Cardiac muscle cell (in vitro differentiated cells and primary cell): ENCODE data around the gene SSBP2. TPM values are rescaled to one million over a fixed set of nuclear protein-coding genes. Genes with fewer than 3 reads are reported as not detected.

Experiments used
- DNase-seq, 2 donors: peaks; one replicate each; pipeline versions ENCODE4 v3.0.0 to v3.0.0-alpha.2; 2010 to 2017; ENCODE audit warnings: low read depth in 1 of 2, low spot score in 1 of 2
- H3K27ac ChIP-seq: fragments of 200-600 bp; sonication (generic); 2 replicates; pipeline ENCODE4 v1.5.1; 2016
- H3K27me3 ChIP-seq: fragments of 200-600 bp; sonication (generic); 2 replicates; pipeline ENCODE4 v1.6.0; 2016; ENCODE audit warnings: control low read depth
- H3K36me3 ChIP-seq: fragments of 200-600 bp; sonication (generic); 2 replicates; pipeline ENCODE4 v1.5.1; 2016; ENCODE audit warnings: control low read depth
- H3K4me1 ChIP-seq: fragments of 200-600 bp; sonication (generic); 2 replicates; pipeline ENCODE4 v1.8.1; 2017; ENCODE audit warnings: low read depth, mild to moderate bottlenecking, mixed run types
- H3K4me3 ChIP-seq: fragments of 200-600 bp; sonication (generic); 2 replicates; pipeline ENCODE4 v1.5.1; 2016; ENCODE audit warnings: mild to moderate bottlenecking
- H3K9me3 ChIP-seq: fragments of 200-600 bp; sonication (generic); 2 replicates; pipeline ENCODE4 v1.5.1; 2017; ENCODE audit warnings: low read depth, mild to moderate bottlenecking, control low read depth
- polyA plus RNA-seq: library from polyadenylated mRNA; unstranded; fragments of >200 nt; fragmentation: Nextera tagmentation; extraction: Ambion mirVana; gene quantifications from 2 replicates; pipeline ENCODE4 v1.2.1, GENCODE V29; 2016
- total RNA-seq: library from RNA; depleted of rRNA; stranded (reverse); fragments of >200 nt; gene quantifications from 2 replicates; pipeline ENCODE4 v1.2.3, GENCODE V29; 2016
- TF ChIP-seq, protein P1 (sequence below): IDR thresholded peaks from 2 replicates; pipeline ENCODE4 v1.5.1; 2012; ENCODE audit warnings: low read depth, mild to moderate bottlenecking, low read length

The SSBP2 gene
- total RNA-seq (111 and 117 TPM in 2 replicates), polyA plus RNA-seq (174 and 211 TPM in 2 replicates)

DNA sequence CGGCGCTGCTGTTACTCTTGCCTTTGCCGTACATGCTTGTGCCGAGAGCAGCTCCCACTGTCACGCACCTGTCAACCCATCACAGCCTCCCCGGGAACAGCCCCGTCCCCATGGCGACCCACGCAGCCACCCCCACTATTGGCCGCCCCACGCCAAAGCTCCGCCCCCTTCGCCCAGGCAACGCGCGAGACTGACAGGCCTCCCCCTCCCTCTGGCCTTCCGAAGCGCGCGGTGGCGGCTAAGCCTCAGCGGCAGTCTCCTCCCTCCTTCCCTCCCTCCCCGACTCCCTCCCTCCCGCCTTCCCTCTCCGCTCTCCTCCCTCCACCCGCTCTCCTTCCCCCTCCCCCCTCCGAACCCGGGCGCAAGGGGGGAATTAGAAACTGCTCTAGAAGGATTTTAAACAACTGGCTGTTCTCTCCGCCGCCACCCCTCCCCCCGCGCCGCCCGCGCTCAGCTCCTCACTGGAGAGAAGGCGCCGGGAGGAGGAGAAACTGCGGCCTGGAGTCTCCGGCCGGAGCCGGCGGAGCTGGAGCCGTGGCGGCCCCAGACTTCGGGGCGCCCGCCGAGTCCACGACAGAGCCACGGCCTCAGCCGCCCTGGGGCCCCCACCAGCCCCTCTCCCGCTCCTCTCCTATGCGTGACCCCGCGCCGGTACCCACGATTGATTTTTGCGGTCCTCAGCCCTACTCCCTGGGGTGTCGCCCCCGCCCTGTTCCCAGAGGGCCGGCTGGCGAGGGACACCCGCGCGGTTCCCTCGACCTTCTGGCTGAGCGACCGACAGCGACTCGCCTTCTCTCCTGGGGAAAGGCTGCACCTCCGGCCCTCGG, at the start of gene SSBP2:
SSBP2 (minus strand) TSS at position 89 of the 827 bp plus-strand sequence; CDS start at position 34, 55 bp downstream.
- TF ChIP-seq, protein P1, sequence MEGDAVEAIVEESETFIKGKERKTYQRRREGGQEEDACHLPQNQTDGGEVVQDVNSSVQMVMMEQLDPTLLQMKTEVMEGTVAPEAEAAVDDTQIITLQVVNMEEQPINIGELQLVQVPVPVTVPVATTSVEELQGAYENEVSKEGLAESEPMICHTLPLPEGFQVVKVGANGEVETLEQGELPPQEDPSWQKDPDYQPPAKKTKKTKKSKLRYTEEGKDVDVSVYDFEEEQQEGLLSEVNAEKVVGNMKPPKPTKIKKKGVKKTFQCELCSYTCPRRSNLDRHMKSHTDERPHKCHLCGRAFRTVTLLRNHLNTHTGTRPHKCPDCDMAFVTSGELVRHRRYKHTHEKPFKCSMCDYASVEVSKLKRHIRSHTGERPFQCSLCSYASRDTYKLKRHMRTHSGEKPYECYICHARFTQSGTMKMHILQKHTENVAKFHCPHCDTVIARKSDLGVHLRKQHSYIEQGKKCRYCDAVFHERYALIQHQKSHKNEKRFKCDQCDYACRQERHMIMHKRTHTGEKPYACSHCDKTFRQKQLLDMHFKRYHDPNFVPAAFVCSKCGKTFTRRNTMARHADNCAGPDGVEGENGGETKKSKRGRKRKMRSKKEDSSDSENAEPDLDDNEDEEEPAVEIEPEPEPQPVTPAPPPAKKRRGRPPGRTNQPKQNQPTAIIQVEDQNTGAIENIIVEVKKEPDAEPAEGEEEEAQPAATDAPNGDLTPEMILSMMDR = no peak
- H3K36me3 ChIP-seq = no peaks in the 10 kb centered on the region
- peaks cover 37% of the 10 kb centered on the region for H3K4me1 ChIP-seq
- H3K27ac ChIP-seq = peak within 1 kb of the TSS; percentile 95
- no peaks in the 10 kb centered on the region for H3K9me3 ChIP-seq
- no peaks in the 10 kb centered on the region for H3K27me3 ChIP-seq
- peak; percentile 99 to 100 for DNase-seq
- H3K4me3 ChIP-seq = peak within 1 kb of the TSS; percentile 99

DNA sequence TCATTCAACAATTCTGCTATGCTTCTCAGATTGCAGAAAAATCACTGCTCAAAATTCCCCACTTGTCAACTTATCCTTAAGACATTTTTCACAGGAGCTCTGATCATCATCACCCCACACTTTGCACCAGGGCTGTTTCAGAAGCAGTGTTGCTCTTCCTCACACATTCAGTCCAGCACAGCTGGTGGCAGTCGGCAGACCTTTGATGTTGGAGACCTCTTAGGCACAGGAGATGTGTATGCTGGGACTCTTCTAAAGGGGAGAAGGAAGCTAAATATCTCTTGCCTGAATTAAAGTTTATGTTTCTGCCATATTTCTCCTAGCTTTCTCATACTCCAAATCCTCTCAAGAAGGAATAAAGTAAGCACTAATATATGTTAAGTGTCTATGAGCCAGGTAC, 44.8 kb upstream of the SSBP2 start:
- TF ChIP-seq, protein P1 = no peak
- Histone ChIP-seq H3K4me1 (peaks cover 18% of the 10 kb centered on the region), H3K4me3 (no peak overlapping the region), H3K27ac (no peak overlapping the region), H3K9me3 (no peaks in the 10 kb centered on the region), H3K27me3 (no peaks in the 10 kb centered on the region), H3K36me3 (no peaks in the 10 kb centered on the region)
- DNase-seq = no peak

DNA sequence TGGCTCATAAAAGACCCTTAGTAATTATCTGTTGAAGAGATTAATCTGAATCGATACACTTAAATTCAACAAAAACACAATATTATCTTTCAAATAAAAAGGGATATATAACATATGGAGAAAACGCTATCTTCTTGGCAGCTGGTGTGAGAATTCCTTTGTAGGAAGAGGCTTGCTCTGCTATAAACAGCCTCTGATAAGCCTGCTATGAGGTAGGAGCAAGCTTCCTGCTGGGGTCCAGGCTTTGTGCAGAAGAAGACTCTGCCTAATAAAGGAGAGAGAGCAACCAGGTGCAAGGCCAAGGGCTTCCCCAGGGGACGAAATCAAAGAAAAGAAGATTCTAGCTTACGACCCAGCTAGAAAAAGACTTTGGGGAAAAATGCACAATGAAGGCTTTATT, 43.3 kb upstream of the SSBP2 start:
- Histone ChIP-seq H3K27ac (no peak overlapping the region), H3K9me3 (no peaks in the 10 kb centered on the region), H3K36me3 (no peaks in the 10 kb centered on the region), H3K4me3 (no peak overlapping the region), H3K4me1 (peaks cover 15% of the 10 kb centered on the region), H3K27me3 (no peaks in the 10 kb centered on the region)
- peak in 1 of 2 donors; percentile 41 for DNase-seq
- TF ChIP-seq, protein P1 = no peak

DNA sequence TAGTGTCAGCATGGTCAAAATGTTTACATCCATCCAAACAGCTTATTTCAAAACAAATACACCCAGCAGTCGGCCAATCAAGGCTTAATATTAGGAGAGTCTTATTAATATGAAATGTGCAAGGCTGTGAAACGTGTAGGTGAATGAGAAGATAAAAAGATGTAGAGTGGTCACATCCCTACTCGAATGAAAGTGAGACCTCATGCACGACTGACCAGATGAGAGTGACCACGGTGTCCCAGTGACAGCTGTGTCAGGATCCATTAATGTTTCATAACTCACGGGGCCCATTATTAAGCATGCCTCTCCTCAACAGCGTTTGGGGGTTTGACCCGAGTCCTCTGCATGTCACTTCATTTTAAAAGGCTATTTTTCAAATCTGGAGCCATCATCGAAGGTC, 39.4 kb upstream of the SSBP2 start:
- H3K36me3 ChIP-seq = no peaks in the 10 kb centered on the region
- H3K27me3 ChIP-seq = no peaks in the 10 kb centered on the region
- no peak overlapping the region for H3K27ac ChIP-seq
- TF ChIP-seq, protein P1 = no peak
- H3K4me1 ChIP-seq = peaks cover 23% of the 10 kb centered on the region
- no peak for DNase-seq
- H3K4me3 ChIP-seq = no peak overlapping the region
- no peaks in the 10 kb centered on the region for H3K9me3 ChIP-seq

DNA sequence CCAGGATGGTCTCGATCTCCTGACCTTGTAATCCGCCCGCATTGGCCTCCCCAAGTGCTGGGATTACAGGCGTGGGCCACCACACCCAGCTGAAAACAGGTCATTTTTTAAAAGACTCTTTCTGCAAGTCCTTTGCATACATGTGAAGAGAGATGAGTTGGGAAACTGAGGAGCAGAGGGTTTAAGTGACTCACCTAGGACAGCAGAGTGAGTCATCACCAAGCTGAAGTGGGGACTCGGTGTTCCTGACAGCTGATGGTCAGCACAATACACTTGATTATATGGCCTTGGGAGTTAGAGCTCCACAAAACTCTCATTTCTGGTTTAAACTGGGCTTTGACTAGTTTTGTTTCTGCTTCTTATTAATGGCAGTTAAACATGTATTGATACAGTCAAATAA, 38.1 kb upstream of the SSBP2 start:
- no peak overlapping the region for H3K27ac ChIP-seq
- H3K9me3 ChIP-seq = no peaks in the 10 kb centered on the region
- H3K36me3 ChIP-seq = no peaks in the 10 kb centered on the region
- TF ChIP-seq, protein P1 = no peak
- peaks cover 18% of the 10 kb centered on the region for H3K4me1 ChIP-seq
- H3K4me3 ChIP-seq = no peak overlapping the region
- peak in 1 of 2 donors; percentile 29 for DNase-seq
- H3K27me3 ChIP-seq = no peaks in the 10 kb centered on the region
